Skin of body (tissue), 2 donors: ENCODE data around the gene ST3GAL4. TPM values are rescaled to one million over a fixed set of nuclear protein-coding genes. Genes with fewer than 3 reads are reported as not detected.
"Not testable (repeated sequence)": the region's sequence is repeated elsewhere in the genome, so short reads cannot be mapped to it uniquely, and the experiment has no call there.

ENCODE experiments used
- DNase-seq: peaks from one replicate; lab custom pipeline; 2025; lab: John Stamatoyannopoulos, UW
- total RNA-seq: library from RNA; depleted of rRNA; stranded (reverse); fragments of >200 nt; gene quantifications from one replicate; pipeline ENCODE4 v1.2.3, GENCODE V29; 2014

ST3GAL4 gene
- total RNA-seq, 1 donor from 2014 or later, result 34.3 TPM

- DNase-seq, result no peak
Measured at GRCh38 chr11:126362879-126363655, 7.6 kb downstream of the ST3GAL4 start.

- DNase-seq, result peak; percentile 21
Measured at GRCh38 chr11:126363706-126364248, 8.3 kb downstream of the ST3GAL4 start.

- not testable (repeated sequence) for DNase-seq
Measured at GRCh38 chr11:126364735-126365134, 9.2 kb downstream of the ST3GAL4 start.

- DNase-seq, result not testable (repeated sequence)
Measured at GRCh38 chr11:126365508-126365907, 10.0 kb downstream of the ST3GAL4 start.

GRCh38 chr11:126366064-126366822 lies 10.8 kb downstream of the ST3GAL4 start:
- DNase-seq, result no peak

GRCh38 chr11:126366823-126367654 lies 11.6 kb downstream of the ST3GAL4 start:
- not testable (repeated sequence) for DNase-seq

GRCh38 chr11:126367806-126368205 lies 12.3 kb downstream of the ST3GAL4 start:
- not testable (repeated sequence) for DNase-seq

- DNase-seq, result not testable (repeated sequence)
Measured at GRCh38 chr11:126368336-126369119, 13.0 kb downstream of the ST3GAL4 start.

GRCh38 chr11:126370016-126370415 lies 14.5 kb downstream of the ST3GAL4 start:
- DNase-seq, result no peak

GRCh38 chr11:126371595-126371994 lies 16.1 kb downstream of the ST3GAL4 start:
- no peak for DNase-seq

GRCh38 chr11:126373389-126374066 lies 18.0 kb downstream of the ST3GAL4 start:
- not testable (repeated sequence) for DNase-seq

GRCh38 chr11:126374562-126375300 lies 19.2 kb downstream of the ST3GAL4 start:
- DNase-seq, result not testable (repeated sequence)

- no peak for DNase-seq
Measured at GRCh38 chr11:126375726-126376125, 20.2 kb downstream of the ST3GAL4 start.

GRCh38 chr11:126378763-126379162 lies 23.3 kb downstream of the ST3GAL4 start:
- DNase-seq, result peak; percentile 27

- no peak for DNase-seq
Measured at GRCh38 chr11:126380909-126381308, 25.4 kb downstream of the ST3GAL4 start.

- DNase-seq, result not testable (repeated sequence)
Measured at GRCh38 chr11:126381960-126382359, 26.5 kb downstream of the ST3GAL4 start.

- DNase-seq, result not testable (repeated sequence)
Measured at GRCh38 chr11:126382641-126383040, 27.2 kb downstream of the ST3GAL4 start.

GRCh38 chr11:126383339-126384335 lies 28.2 kb downstream of the ST3GAL4 start:
- DNase-seq, result no peak
